Left kidney (tissue), 2 donors: ENCODE measurements around the gene PCSK7. TPM values are rescaled to one million over a fixed set of nuclear protein-coding genes. Genes with fewer than 3 reads are reported as not detected.
"Not testable (repeated sequence)": the region's sequence is repeated elsewhere in the genome, so short reads cannot be mapped to it uniquely, and the experiment has no call there.

Experiments used
- DNase-seq: peaks from one replicate; pipeline ENCODE4 v3.0.0-alpha.2; 2013
- polyA plus RNA-seq: library from polyadenylated mRNA; unstranded; fragments of 120-200 nt; gene quantifications from one replicate; pipeline ENCODE4 v1.2.1, GENCODE V29; 2013; ENCODE audit not compliant: insufficient read length

PCSK7 gene
- polyA plus RNA-seq, 1 donor, result 33.0 TPM

DNA sequence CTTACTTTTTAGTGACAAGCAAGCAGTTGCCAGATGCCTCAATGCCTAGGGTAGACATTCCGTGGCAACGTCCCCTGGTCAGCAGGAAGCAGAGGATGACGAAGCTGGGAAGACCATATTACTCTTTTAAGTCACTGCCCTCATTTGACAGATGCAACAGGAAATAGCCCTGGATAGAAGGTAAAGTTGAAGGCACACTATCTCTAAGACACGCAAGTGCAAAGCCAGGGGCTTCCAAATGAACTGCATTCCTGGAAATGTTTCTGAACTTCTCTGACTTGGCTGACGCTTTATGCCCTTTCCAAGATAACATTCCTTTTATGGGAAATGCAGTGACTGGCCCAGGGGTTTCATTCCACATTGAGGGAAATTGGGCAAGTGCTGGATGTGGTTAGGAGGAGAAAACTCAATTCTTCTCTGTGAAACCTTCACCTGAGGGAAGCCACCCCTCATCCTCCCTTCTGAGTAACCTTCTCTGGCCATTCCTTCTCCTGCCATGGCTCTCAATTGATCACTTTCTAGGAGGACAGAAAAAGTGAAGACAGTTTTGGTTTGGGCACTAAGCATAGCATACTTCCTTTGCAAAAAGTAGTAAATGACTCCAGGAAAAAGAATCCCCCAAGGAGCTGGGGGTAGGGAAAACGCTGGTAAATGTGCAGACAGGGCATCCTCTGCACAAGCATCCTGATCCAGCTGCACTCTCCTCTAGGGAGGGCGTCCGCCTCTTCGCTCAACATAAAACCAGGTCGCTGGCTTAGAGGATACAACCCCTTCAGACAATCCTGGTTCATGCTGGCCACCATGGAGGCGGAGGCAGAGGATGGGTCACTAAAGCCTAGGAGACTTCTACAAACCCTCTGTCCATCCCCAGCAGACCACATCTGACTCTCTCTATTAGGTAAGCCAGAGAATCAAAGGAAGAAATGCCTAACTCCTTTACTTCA is 14.5 kb downstream of the PCSK7 start:
- no peak for DNase-seq

DNA sequence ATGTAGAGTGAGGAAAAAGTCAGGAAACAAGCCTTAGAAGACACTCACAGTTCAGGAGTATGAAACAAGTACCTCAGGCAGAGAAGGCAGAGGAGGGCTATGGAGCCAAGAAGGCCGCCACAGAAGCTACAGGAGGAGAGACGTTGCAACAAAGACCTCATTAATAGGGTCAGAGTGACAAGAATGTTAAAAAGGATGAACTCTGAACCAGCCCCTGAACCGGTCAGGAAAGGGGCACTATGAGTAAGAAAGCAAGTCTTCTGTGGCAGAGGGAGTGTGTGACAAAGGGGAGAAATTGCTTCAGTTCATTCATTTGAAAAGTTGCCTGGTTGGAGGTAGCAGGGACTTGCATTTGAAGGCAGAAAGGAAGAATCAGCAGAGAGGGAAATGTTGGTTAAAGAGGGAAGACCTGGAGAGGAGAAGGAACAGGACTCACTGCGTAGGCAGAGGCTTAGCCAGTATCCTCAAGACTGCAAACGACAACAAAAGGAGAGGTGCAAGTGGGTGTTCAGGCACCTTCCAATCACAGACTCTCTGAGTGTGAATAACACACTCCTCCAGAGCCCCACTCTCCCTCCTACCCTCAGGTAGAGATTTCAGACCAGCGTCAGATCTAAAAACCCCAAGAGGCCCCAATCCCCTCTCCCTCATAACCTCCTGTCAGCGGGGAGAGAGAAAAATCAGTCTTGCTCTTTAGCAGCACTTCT is 17.3 kb downstream of the PCSK7 start:
- no peak for DNase-seq

DNA sequence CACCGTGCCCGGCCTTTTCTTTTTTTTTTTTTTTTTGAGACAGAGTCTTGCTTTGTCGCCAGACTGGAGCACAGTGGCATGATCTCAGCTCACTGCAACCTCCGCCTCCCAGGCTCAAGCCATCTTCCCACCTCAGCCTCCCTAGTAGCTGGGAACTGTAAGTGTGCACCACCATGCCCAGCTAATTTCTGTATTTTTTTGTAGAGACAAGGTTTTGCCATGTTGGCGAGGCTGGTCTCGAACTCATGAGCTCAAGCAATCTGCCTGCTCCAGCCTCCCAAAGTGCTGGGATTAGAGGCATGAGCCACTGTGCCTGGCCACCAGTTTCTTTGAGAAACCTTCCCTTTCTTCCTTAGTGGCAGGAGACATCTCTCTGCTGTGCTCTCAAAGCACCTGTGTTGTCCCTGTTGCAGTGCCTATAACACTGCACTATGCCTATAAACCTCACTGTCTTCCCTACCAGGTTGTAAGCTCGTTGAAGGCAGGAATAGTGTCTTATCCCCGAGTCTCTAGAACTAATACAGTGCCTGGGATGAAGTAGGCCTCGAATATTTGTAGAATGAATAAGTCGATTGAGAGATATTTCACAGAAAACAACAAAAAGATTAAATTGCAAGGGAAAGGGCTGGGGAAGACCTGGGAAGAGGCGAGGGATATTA is 19.0 kb downstream of the PCSK7 start:
- no peak for DNase-seq

DNA sequence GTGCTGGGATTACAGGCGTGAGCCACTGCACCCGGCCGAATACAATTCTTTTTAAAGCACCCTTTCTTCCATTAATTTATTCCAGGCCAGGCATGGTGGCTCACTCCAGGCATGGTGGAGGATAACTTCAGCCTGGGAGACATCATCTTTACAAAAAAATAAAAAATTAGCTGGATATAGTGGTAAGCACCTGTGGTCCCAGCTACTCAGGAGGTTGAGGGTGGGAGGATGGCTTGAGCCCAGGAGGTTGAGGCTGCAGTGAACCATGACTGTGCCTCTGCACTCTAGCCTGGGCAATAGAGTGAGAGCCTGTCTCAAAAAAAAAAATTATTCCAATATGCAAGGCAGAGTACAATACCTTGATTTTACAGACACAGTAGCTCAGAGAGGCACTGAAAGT is 21.3 kb downstream of the PCSK7 start:
- no peak for DNase-seq

DNA sequence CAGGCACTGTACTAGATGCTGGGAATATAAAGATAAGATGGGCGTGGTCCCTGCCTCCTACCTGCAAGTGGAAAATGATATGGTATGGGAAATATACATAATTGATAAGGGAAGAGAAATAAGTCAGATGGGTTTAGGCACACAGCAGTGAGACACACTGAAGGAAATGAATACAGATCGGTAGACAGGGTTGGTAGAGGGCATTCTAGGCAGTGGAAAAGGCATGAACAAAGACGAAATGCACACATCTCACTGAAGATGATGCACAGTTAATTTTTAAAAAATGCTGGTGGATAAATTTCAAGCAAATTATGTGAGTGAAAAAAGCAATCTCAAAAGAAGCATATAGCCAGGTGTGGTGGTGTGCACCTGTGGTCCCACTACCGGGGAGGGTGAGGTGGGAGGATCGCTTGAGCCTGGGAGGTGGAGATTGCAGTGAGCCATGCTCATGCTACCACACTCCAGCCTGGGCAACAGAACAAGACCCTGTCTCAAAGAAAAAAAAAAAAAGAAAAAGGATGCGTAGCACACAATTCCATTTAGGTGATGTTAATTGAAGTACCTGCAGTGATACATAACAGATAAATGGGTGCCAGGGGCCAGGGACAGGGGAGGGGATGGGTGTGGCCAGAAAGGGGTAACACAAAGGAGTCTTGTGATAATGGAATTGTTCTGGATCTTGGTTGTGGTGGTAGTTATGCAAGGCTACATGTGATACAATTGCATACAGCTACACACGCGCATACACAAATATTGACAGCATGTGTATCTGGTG is 22.3 kb downstream of the PCSK7 start:
- DNase-seq, result not testable (repeated sequence)

DNA sequence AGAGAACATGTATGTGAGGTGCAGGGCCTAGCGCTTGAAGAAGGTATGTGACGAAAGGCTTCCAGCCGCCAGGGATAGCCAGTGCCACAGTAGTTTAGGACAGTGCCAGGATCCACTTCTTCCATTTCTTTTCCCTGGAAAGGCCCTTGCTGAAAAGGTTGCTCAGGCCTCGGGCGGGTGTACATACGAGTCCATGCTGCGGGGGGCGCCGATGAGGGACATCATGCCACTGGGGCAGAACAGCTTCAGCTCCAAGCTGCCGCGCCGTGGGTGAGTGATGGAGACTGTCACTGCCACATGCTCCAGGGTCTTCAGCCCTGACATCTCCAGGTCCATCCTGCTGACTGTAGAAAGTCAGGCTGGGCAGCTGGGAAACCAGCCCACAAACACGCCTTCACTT is 23.2 kb downstream of the PCSK7 start:
- DNase-seq, result not testable (repeated sequence)

DNA sequence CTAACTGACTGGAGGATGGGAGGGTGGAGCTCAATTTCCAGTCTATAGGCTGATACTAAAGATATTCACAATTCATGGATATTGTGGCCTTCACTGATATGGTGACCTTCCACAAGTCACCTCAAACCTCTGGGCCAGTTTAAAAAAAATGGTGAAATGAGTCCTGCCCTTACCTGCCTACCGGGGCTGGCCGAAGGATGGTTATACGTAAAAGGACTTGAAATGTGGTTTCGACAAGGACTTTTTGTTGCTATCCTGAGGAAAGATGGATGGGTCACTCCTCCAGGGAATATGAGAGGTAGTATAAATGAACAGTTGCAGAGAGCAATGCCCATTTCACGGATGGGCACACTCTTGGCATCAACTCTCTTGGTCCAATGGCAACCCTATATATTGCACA is 24.4 kb downstream of the PCSK7 start:
- not testable (repeated sequence) for DNase-seq

DNA sequence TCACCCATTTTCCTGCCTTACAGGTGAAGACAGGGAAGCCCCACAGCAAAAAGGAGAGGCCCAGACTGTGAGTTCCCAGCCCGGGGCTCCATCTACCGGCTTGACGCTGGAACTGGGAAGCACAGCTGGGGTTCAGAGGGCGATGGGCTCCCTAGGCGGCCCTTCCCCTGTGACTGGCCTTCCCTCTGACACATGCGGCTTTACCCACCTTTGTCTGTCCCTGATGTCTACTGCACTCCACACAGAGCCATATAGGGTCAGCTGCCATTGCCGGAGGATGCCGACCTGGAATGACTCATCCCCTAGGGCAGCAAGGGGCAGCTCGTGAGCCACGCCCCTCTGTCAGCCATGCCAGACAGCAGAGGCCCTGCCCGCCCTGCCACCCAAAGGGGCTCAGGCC is 25.0 kb downstream of the PCSK7 start:
- DNase-seq, result not testable (repeated sequence)

DNA sequence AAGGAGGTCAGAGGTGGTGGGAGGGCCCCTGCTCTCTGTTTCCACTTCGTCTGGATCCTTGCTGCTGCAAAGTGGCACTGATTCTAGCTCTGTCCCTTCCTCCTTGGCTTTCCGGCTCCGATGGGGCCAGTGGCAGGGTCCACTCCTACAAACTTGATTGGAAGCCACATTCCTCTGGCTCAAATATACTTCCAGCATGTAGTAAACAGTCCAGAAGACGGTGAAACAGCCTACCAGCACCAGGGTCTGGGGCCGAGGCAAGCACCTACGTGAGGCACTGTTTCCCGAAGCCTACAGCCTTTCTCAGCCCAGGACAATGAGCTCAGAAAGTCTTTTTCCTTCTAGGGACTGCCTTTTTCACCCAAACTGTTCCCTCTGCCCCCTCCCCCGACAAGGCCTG is 25.8 kb downstream of the PCSK7 start:
- not testable (repeated sequence) for DNase-seq

DNA sequence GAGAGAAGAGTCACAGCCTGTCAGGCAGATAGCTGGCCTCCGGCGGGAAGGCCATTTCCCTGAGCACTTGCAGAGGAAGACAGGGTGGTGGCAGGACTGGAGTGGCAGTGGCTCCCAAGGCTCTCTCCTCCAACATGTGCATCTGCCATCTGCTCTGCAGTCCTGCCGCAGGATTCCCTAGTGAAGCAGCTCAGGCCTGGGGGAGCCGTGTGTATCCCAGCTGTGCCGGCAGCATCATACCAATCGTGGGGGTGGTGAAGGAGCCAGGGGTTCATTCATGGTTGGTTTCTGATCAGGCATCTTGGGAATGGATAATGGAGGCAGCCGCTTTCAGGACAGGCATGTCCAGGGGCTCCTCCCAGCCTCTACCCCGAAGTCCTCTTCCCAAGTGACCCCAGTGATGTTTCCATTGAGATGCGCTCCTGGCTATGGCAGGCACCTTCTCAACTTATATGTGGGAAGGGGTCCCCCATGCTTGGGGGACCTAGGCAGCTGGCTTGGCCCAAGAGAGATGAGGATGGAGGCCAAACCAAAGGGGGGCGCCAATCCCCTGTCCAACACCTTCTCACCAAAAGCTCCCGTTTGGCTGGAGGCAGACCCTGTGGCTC is 26.6 kb downstream of the PCSK7 start:
- no peak for DNase-seq

DNA sequence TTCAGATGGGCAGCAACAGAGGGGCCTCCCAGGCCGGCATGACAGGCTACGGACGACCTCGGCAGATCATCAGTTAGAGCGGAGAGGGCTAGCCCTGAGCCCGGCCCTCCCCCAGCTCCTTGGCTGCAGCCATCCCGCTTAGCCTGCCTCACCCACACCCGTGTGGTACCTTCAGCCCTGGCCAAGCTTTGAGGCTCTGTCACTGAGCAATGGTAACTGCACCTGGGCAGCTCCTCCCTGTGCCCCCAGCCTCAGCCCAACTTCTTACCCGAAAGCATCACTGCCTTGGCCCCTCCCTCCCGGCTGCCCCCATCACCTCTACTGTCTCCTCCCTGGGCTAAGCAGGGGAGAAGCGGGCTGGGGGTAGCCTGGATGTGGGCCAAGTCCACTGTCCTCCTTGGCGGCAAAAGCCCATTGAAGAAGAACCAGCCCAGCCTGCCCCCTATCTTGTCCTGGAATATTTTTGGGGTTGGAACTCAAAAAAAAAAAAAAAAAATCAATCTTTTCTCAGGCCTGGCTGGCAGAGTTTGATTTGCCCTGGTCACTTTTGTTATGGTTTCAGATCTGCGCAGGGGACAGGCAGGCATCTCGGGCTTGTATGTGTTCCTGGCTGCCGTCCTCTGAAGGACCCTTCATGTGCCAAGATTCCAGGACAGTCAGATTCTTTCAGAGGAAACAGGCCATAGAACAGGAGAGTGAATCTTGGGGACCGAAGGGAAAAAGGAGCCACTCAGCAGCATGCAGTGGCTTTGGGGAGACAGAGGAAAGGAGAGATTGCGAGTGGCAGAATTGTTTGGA is 27.4 kb downstream of the PCSK7 start:
- no peak for DNase-seq

DNA sequence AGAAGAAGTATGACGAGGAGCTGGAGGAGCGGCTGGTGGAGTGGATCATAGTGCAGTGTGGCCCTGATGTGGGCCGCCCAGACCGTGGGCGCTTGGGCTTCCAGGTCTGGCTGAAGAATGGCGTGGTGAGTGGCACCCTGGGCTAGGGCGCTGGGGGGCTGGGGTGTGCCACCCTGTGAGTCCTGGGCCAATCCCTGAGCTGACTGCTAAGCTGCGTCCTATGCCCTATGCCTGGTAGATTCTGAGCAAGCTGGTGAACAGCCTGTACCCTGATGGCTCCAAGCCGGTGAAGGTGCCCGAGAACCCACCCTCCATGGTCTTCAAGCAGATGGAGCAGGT is 28.8 kb downstream of the PCSK7 start:
- DNase-seq, result no peak

DNA sequence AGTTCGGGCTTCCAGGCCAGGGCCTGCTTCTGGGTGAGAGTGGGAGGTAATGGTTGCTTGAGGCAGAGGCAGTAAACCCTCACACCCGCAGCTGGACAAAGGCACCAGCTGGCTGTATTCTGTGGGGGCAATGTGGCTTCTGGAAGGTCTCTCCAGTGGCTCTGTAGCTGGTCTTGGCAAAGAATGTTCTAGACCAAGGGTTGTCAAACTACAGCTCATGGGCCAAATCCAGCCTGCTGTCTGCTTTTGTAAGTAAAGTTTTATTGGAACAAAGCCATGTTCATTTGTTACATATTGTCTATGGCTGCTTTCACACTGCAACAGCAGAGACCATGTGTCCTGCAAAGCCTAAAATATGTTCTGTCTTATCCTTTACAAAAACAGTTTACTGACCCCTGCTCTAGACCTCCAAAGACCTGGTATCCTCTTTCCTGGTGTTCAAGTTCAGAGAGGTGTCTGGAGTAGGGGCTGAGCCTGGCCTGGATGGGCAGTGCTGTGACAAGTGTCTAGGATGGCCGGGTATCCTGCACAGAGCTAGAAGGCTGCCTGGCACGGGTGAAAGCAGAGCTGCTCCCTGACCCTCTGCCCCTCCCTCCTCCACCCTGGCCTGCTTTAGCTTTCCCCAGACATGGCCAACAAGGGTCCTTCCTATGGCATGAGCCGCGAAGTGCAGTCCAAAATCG is 29.3 kb downstream of the PCSK7 start:
- DNase-seq, result no peak

DNA sequence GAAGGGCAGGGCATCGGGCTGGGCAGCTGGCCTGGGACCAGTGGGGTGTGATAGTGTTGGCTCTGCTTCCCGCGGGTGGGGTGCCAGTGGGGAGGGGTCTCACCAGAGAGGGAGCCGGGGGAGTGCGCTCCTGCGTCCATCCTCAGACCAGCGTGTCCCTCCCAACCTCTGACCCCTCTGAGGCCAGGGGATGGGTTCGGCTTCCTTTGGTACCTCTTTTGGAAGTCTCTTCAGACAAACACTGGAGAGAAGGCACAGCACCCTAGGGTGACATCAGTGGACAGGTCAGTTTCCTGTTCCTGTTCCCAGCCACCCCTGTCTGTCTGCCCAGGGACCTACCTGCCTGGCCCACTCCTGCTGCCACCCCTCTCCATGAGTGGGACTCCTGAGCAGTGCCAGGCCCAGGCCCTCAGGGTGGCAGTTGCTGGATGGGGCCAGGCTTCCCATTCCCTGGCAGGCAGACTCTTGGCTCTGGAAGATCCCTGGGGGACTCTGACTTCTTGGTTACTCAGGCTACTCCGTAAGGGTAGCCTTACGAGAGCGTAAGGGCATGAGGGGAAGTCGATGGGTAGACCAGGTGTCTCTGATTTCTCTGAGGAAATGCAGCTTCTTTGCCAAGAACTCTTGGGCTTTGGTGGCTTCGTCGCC is 30.1 kb downstream of the PCSK7 start:
- DNase-seq, result no peak

DNA sequence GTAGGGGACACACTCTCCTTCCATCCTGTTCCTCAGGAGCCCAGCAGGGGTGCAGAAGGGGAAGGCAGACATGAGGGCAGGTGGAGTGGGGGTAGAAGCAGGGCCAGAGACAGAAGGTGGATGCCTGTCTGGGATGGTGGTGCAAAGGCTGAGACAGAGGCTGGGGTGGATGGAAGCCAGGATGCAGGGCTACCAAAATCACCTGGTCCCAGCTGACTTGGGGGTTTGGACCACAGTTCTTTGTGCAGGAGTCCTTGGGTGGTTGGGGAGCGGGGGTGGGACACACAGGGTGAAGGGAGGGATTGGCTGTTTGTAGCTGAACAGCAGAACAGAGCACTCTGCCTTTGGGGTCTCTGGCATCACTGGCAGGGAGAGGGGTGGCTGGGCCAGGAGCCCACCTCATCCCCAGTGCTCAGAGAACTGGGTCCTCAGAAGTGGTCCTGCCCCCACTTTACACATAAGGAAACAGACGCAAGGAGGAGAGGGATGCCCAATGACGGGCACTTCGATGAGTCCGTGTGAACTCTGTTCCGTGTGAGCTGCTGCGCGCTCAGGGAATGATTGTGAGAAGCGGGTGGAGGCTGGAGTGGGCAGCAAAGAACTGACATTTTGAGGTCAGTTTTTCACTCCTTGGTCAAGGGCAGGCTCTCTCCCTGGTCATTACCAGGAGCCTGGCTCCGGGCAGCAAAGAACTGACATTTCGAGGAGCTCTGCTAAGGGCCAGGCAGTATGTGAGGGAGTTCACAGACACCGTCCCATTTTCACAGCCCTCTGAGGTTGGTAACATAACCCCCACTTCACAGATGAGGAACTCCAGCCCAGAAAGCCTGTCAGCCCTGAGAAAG is 30.8 kb downstream of the PCSK7 start:
- no peak for DNase-seq

DNA sequence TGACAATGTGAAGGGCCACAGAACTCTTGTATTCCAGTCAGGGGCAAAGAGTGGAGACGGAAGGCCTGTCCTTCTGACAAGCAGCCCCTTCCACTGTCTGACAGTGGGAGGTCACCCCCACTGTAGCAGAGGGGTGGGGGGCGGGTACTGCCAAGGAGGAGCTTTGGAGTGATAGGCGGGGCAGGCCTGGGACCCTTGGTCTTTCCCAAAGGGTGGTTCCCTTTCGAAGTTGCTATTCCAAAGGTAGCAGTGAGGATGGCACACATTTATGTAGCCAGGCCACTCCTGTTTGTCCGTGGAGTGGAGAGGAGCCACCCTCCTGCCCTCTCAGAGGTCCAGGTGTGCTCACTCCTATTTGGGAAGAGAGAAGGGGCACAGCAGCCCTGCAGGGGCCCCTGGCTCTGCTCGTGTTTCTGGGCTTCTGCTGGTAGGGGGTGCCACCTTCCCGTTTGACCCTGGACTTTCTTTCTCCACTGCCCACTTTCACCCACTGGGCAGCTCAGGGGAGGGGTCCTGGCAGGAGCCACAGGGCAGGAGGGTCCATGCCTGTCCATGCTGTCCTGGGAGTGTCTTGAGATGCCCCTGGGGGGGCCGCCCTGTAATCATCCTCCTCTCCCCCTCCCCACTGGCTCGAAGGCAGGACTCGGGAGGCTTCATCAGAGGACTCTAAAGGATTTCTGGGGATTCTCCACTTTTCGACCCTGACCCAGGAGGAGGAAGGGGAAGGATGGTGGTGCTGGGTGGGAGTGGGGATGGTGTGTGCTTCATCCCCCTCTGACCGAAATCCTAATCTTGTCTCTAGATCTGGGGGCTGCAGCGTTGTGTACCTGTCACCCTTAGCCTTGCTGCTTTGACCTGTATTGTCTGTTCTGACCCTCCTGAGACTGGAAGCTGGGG is 31.7 kb downstream of the PCSK7 start:
- DNase-seq, result no peak

DNA sequence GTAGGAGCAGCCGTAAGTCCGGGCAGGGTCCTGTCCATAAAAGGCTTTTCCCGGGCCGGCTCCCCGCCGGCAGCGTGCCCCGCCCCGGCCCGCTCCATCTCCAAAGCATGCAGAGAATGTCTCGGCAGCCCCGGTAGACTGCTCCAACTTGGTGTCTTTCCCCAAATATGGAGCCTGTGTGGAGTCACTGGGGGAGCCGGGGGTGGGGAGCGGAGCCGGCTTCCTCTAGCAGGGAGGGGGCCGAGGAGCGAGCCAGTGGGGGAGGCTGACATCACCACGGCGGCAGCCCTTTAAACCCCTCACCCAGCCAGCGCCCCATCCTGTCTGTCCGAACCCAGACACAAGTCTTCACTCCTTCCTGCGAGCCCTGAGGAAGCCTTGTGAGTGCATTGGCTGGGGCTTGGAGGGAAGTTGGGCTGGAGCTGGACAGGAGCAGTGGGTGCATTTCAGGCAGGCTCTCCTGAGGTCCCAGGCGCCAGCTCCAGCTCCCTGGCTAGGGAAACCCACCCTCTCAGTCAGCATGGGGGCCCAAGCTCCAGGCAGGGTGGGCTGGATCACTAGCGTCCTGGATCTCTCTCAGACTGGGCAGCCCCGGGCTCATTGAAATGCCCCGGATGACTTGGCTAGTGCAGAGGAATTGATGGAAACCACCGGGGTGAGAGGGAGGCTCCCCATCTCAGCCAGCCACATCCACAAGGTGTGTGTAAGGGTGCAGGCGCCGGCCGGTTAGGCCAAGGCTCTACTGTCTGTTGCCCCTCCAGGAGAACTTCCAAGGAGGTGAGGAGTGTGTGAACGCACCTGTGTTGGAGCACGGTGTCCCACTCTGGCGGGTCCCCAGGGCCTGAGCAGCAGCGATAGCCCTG is 32.6 kb downstream of the PCSK7 start, which contains the start of gene TAGLN:
TSS of gene TAGLN (plus strand) at position 318 of the 863 bp plus-strand sequence. CDS start 3,644 bp downstream, outside the sequence.
- DNase-seq, result peak; percentile 82
